ENCODE data around the gene GFRA3.

The GFRA3 gene

DNA sequence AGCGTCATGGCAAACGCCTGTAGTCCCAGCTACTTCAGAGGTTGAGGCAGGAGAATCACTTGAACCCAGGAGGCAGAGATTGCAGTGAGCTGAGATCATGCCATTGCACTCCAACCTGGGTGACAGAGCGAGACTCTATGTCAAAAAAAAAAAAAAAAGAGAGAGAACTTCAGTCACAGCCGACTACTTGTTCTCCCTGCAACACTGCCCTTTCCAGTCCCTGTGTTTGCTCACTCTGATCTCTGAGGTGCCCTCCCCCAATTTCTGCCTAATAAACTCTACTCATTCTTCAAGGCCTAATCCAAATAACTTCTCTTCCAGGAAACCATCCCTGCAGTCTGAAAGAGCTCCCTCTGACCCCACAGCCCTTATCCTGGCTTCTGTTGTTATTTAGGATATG lies 28.1 kb downstream of the GFRA3 start:
- DNase-seq, result no peak

DNA sequence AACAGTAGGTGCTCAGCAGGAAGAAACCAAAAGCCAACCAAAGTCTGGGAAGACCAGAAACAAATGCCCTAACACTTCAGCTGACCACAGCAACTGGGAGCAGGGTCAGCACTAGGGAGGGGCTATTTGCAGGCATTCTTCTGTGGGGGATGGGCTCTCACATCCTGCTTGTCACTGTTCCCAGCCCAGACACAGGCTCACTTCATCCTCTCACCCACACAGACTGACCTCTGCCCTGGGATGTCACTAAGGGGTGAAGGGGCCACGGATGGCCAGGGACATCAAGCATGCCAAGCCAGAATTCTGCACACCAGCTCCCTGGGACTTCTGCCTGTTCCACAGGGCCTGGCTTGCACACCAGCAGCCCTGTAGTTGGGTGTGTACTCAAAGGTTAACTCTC lies 28.7 kb downstream of the GFRA3 start:
- DNase-seq, result no peak

DNA sequence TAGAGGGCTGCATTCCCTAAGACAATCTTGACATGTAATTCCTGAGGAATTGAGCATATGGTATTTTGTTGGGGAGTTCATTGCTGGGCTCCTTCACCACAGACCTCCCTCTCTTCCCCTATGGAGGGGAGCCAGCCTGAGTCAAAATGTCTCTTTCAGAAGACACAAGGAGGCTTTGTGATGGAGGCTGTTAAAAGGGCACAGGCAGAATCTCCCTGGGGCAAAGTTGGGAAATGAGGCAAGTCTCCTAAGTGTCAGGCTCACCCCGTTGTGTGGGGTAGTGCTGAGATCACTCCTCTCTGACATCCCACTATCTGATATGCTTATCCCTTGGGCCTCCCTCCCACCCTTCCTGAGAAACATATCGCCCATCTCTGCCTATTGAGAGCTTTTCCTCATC lies 30.6 kb downstream of the GFRA3 start:
- DNase-seq, result no peak

DNA sequence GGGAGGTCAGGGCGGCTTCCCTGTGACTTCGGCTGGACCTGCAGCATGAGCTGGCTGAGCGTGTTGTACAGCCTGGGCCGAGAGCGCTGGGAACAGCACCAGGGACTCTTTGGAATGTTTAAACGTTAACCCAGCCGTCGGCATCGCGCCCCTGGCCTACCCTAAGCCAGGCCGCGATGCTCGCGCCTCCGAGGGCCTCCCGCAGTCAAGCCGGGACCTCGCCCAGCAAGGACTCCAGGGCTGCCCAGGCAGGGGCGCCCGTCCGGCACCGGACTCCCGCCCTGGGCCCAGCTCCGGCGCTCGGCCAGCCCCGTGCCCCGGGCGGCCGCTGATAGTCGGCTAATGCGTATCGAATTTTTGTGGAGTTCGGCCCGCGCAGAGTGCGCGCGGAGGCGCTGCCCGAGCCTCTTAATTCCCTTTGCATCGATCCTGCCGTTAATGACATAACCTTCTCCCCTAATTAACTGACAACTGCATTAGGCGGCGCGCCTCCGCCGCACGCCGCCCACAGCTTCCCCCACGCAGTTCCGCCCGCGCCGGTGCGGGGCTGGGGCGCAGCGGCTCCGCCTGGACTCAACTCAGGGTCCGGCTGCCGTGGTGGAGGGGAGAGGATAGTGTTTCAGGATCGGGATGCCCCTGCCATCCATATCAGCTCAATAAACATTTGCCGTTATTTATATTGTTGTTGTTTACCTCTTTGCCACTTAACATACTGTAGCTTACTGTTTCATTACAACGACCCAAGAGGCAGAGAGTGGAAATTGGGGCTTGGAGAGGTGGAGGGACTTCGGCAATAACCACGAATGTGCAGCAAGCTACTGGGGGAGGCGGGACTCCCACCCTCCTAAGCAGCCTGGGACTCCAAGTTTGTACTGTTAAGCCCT lies 32.5 kb downstream of the GFRA3 start:
- no peak for DNase-seq

- DNase-seq, result no peak
These were observed 33.6 kb downstream of the GFRA3 start for GRCh38 chr5:138240650-138241385.

DNA sequence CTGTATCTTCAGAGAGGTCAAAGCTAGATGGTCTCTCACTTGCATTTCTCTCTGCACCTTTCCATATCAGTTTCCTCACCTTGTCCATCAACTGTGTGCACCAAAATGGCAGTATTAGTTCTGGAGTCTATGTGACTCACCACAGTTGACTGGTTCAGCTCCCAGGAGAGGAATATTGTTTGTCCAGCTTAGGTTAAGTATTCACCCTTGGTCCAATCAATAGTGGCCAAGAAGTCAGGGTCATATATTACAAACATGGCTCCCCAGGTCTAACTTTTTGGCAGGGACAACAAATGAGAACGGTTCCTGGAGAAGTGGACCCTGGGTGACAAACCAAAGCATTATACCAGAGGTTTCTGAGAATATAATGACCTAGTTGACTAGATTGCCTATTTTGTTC lies 36.4 kb downstream of the GFRA3 start:
- DNase-seq, result no peak

DNA sequence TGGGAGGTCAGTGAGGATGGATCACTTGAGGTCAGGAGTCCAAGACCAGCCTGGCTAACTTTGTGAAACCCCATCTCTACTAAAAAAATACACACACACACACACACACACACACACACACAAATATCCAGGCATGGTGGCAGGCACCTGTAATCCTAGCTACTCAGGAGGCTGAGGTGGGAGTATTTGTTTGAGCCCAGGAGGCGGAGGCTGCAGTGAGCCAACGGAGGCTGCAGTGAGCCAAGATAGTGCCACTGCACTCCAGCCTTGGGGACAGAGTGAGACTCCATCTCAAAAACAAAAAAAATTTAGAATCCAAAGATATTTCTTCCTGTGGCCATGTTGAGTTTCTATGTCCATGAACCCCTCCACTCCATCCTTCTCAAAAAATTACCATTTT lies 39.8 kb downstream of the GFRA3 start:
- DNase-seq, result no peak

DNA sequence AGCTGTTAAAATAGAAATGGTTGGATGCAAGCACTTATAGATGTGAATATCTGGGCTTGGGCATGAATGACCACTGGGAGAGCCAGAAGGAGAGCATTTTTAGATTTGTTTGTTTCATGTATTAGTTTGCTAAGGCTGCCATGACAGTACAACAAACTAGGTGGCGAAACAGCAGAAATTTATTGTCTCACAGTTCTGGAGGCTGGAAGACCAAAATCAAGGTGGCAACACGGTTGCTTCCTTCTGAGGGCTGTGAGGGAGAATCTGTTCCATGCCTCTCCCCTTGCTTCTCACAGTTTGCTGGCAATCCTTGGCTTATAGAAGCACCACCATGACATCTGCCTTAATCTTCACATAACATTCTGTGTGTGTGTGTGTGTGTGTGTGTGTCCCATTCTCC lies 41.1 kb downstream of the GFRA3 start:
- no peak for DNase-seq

GRCh38 chr5:138230981-138231589 lies 43.3 kb downstream of the GFRA3 start:
- no peak for DNase-seq

- peak; percentile 80 for DNase-seq
These were observed 44.2 kb downstream of the GFRA3 start for GRCh38 chr5:138230261-138230660.

- DNase-seq, result no peak
These were observed 45.0 kb downstream of the GFRA3 start for GRCh38 chr5:138229387-138229786.

- no peak for DNase-seq
These were observed 47.5 kb downstream of the GFRA3 start for GRCh38 chr5:138226910-138227309.

- DNase-seq, result no peak
These were observed 49.7 kb downstream of the GFRA3 start for GRCh38 chr5:138224712-138225111.

GRCh38 chr5:138223532-138223931 lies 50.9 kb downstream of the GFRA3 start:
- DNase-seq, result no peak

DNA sequence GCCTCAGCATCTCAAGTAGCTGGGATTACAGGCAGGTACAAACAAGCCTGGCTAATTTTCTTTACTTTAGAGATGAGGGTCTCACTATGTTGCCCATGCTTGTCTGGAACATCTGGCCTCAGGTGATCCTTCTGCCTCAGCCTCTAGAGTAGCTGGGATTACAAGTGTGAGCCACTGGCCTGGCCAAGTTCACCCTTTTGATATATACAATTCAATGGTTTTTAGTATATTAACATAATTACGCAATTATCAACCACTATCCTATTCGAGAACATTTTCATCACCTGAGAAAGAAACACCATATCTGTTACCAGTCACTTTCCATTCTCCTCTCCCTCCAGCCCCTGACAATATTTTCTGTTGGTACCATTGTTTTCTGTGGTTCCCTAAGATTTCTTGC lies 57.6 kb downstream of the GFRA3 start:
- no peak for DNase-seq

DNA sequence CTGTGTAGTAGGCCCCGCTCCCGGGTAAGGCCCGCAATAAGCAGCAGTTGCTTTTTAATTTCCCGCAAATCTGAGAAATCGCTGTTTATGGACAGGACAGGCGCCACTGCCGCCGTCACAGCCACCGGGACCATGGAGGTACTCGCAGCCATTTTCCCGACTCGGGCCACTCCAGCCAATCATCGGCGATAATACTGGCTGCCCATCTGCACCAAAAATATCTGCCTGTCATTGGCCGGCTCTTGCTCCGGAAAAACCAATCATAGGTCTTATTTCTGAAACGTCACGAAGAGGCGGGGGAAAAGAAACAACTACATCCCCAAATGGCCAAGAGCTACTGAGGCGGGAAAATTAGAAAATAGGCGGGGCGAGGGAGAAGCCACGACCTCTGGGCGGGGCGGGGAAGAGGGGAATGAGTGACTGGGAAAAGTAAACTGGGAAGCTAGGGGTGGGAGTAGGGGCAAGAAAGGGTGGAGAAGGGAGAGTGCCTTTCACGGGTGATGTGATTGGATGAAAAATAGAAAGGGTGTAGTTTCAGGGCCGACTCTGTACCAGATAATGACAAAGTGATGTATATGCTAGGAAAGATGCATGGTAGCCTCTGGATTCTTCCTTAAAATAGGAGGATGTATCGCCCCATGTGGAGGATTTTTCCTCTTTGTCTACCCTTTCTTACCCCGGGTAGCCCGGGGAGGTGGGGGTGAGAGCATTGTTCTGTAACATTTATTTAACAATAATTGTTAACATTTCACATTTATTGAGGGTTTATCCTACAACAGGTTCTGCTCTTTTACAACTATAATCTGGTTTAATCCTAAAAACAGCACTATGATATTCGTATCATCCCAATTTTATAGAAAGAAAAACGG lies 61.0 kb downstream of the GFRA3 start, which contains the start of gene CDC23:
Gene CDC23, minus strand, starts transcription at position 163 of the 869 bp plus-strand sequence. Its CDS starts 11 bp downstream, at position 152.
- peak; percentile 87 for DNase-seq

DNA sequence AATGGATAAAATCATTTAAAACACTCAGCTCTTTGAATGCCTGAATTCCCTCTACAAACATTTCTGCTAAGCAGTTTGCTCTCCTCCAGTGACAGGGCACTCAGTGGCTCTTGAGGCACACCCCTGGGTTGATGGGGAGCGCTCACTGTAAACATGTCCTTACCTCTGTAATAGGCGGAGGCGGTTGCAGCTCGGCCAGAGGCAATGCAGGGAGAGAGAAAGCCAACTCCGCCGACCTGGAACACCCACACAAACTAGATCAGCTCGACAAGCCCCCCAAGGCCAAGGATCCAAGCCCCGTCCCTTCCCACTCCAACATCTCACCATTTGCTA lies 61.6 kb downstream of the GFRA3 start:
- DNase-seq, result no peak

- no peak for DNase-seq
These were observed 63.4 kb downstream of the GFRA3 start for GRCh38 chr5:138210985-138211384.

Measured in T1000 (cell line).